H1 (cell line): ENCODE measurements around the gene CARM1. TPM values are rescaled to one million over a fixed set of nuclear protein-coding genes. Genes with fewer than 3 reads are reported as not detected.

Experiments
- CTCF ChIA-PET: fragments of 300-600 bp; sonication (Branson Sonifier 250); formaldehyde crosslinking; loops from one replicate; lab custom pipeline; 2021; ENCODE audit not compliant: partially characterized antibody; lab: Charles Lee
- POLR2A ChIA-PET: fragments of 300-600 bp; sonication (Branson Sonifier 250); formaldehyde crosslinking; loops from one replicate; lab custom pipeline; 2021; ENCODE audit warnings: inconsistent platforms; ENCODE audit not compliant: partially characterized antibody; lab: Charles Lee
- DNase-seq, 2 experiments: peaks; one replicate each; pipeline versions ENCODE4 v3.0.0 to v3.0.0-alpha.2; 2010 to 2022; ENCODE audit warnings: low spot score in 2 of 2, low read depth in 1 of 2, mixed read lengths in 1 of 2
- FAIRE-seq: peaks from 2 replicates; lab custom pipeline; 2011; peaks lifted over from hg19 to GRCh38; lab: Jason Lieb, UNC
- H2AFZ ChIP-seq: 2 replicates; pipeline ENCODE4 v1.8.1; 2012; ENCODE audit warnings: low read length, inconsistent platforms
- H2AK5ac ChIP-seq: 2 replicates; pipeline ENCODE4 v1.6.1; 2013; ENCODE audit warnings: low read depth, low read length
- H2BK120ac ChIP-seq: replicated peaks from 2 replicates; pipeline ENCODE3; 2013; ENCODE audit warnings: low read depth, low read length, inconsistent platforms
- H2BK12ac ChIP-seq: 2 replicates; pipeline ENCODE4 v1.6.1; 2013; ENCODE audit warnings: low read depth, low read length
- H2BK15ac ChIP-seq: 2 replicates; pipeline ENCODE4 v1.6.1; 2013; ENCODE audit warnings: low read length
- H2BK20ac ChIP-seq: 2 replicates; pipeline ENCODE4 v1.6.1; 2013; ENCODE audit warnings: low read length
- H2BK5ac ChIP-seq: 2 replicates; pipeline ENCODE4 v1.6.1; 2013; ENCODE audit warnings: low read depth, low read length
- H3K14ac ChIP-seq: 2 replicates; pipeline ENCODE4 v1.6.1; 2013; ENCODE audit warnings: inconsistent platforms; ENCODE audit not compliant: insufficient read length
- H3K18ac ChIP-seq: 2 replicates; pipeline ENCODE4 v1.6.1; 2013; ENCODE audit warnings: low read length; ENCODE audit errors: extremely low read depth
- H3K23ac ChIP-seq: 2 replicates; pipeline ENCODE4 v1.6.1; 2013; ENCODE audit warnings: inconsistent platforms; ENCODE audit not compliant: insufficient read length
- H3K23me2 ChIP-seq: 2 replicates; pipeline ENCODE4 v1.6.1; 2013; ENCODE audit warnings: low read depth, low read length
- H3K27ac ChIP-seq: 2 replicates; pipeline ENCODE4 v1.6.1; 2011; ENCODE audit warnings: low read depth, low read length, inconsistent platforms
- H3K27me3 ChIP-seq, 4 experiments: replicated peaks in 1 of 4; 1 replicate in 1 of 4; 2 replicates in 3 of 4; pipeline versions ENCODE4 v1.6.1 to v1.8.1; 2011 to 2013; ENCODE audit warnings: low read length in 3 of 4, mild to moderate bottlenecking in 3 of 4, inconsistent platforms in 2 of 4, mixed read lengths in 2 of 4, moderate library complexity in 1 of 4; ENCODE audit not compliant: control insufficient read depth in 3 of 4, insufficient read depth in 3 of 4; ENCODE audit errors: extremely low read depth in 1 of 4
- H3K36me3 ChIP-seq, 4 experiments: 2 replicates each; pipeline versions ENCODE4 v1.6.1 to v1.8.1; 2011 to 2013; ENCODE audit warnings: mild to moderate bottlenecking in 4 of 4, low read length in 3 of 4, moderate library complexity in 2 of 4, control low read depth in 1 of 4, inconsistent platforms in 1 of 4; ENCODE audit not compliant: insufficient read depth in 4 of 4, control insufficient read depth in 2 of 4
- H3K4ac ChIP-seq: replicated peaks from 2 replicates; pipeline ENCODE3; 2013; ENCODE audit warnings: low read length, low read depth, mixed read lengths, inconsistent platforms; ENCODE audit not compliant: insufficient read length
- H3K4me1 ChIP-seq, 4 experiments: replicated peaks in 1 of 4; 1 replicate in 1 of 4; 2 replicates in 3 of 4; pipeline versions ENCODE4 v1.6.1 to v1.8.1; 2011 to 2013; ENCODE audit warnings: low read length in 3 of 4, inconsistent platforms in 2 of 4, mixed read lengths in 1 of 4; ENCODE audit not compliant: insufficient read depth in 4 of 4, control insufficient read depth in 3 of 4
- H3K4me2 ChIP-seq, 2 experiments: 2 replicates each; pipeline versions ENCODE4 v1.6.1 to v1.8.1; 2011 to 2013; ENCODE audit warnings: low read depth in 2 of 2, low read length in 2 of 2, control low read depth in 1 of 2, inconsistent platforms in 1 of 2, mild to moderate bottlenecking in 1 of 2; ENCODE audit not compliant: insufficient read depth in 1 of 2
- H3K4me3 ChIP-seq, 4 experiments: fragments of 200-600, 300-600 bp in 1 of 4; sonication (generic), shearing (Covaris generic), sonication (Bioruptor Twin) in 1 of 4; 2 replicates each; pipeline versions ENCODE4 v1.5.1 to v1.8.1; 2011 to 2016; ENCODE audit warnings: low read length in 4 of 4, low read depth in 3 of 4, control low read depth in 2 of 4, inconsistent platforms in 2 of 4, mild to moderate bottlenecking in 2 of 4, mixed read lengths in 1 of 4, moderate library complexity in 1 of 4; ENCODE audit not compliant: insufficient read depth in 2 of 4; ENCODE audit errors: extremely low read depth in 1 of 4
- H3K56ac ChIP-seq: replicated peaks from 2 replicates; pipeline ENCODE3; 2013; ENCODE audit warnings: low read depth, mild to moderate bottlenecking, mixed read lengths, low read length, inconsistent platforms; ENCODE audit not compliant: insufficient read length
- H3K79me1 ChIP-seq: 2 replicates; pipeline ENCODE4 v1.6.1; 2013; ENCODE audit warnings: low read depth, low read length, control low read depth
- H3K79me2 ChIP-seq, 2 experiments: 2 replicates each; pipeline versions ENCODE4 v1.6.1 to v1.8.1; 2012 to 2013; ENCODE audit warnings: low read length in 2 of 2, mild to moderate bottlenecking in 2 of 2, inconsistent platforms in 1 of 2; ENCODE audit not compliant: insufficient read depth in 2 of 2, control insufficient read depth in 1 of 2
- H3K9ac ChIP-seq, 4 experiments: replicated peaks in 1 of 4; 1 replicate in 1 of 4; 2 replicates in 3 of 4; pipeline versions ENCODE4 v1.6.1 to v1.8.1; 2011 to 2013; ENCODE audit warnings: low read depth in 3 of 4, low read length in 3 of 4, control low read depth in 2 of 4, mild to moderate bottlenecking in 2 of 4, moderate library complexity in 2 of 4, inconsistent platforms in 1 of 4; ENCODE audit errors: extremely low read depth in 1 of 4
- H3K9me3 ChIP-seq, 2 experiments: 2 replicates each; pipeline versions ENCODE4 v1.6.1 to v1.8.1; 2012 to 2013; ENCODE audit warnings: mild to moderate bottlenecking in 2 of 2, moderate library complexity in 2 of 2, control low read depth in 1 of 2, inconsistent platforms in 1 of 2, low read depth in 1 of 2, low read length in 1 of 2, mixed read lengths in 1 of 2; ENCODE audit not compliant: insufficient read depth in 2 of 2
- H4K20me1 ChIP-seq, 2 experiments: replicated peaks in 1 of 2; 2 replicates each; pipeline versions ENCODE3 to v1.8.1; 2011 to 2013; ENCODE audit warnings: inconsistent platforms in 2 of 2, low read length in 2 of 2, mild to moderate bottlenecking in 1 of 2; ENCODE audit not compliant: insufficient read depth in 2 of 2, control insufficient read depth in 1 of 2
- H4K5ac ChIP-seq: 2 replicates; pipeline ENCODE4 v1.6.1; 2013; ENCODE audit warnings: low read length, low read depth, mixed read lengths, inconsistent platforms; ENCODE audit not compliant: insufficient read length
- H4K8ac ChIP-seq: 2 replicates; pipeline ENCODE4 v1.8.0; 2013; ENCODE audit warnings: mild to moderate bottlenecking, moderate library complexity, low read length, inconsistent platforms; ENCODE audit not compliant: insufficient read depth; ENCODE audit errors: extremely low read depth
- H4K91ac ChIP-seq: replicated peaks from 2 replicates; pipeline ENCODE3; 2013; ENCODE audit warnings: low read length, mixed read lengths, inconsistent platforms; ENCODE audit not compliant: insufficient read length
- CHD2 ChIP-seq: IDR thresholded peaks from 2 replicates; pipeline ENCODE4 v1.6.1; 2012; ENCODE audit warnings: low read length, improper control_type of control experiment
- FOSL1 ChIP-seq: IDR thresholded peaks from 2 replicates; pipeline ENCODE4 v1.6.1; 2011; ENCODE audit warnings: mild to moderate bottlenecking, low read depth, low read length, moderate library complexity; ENCODE audit not compliant: insufficient read depth
- SIN3A ChIP-seq, 2 experiments: IDR thresholded peaks in 1 of 2; conservative IDR thresholded peaks in 1 of 2; 2 replicates each; pipeline ENCODE4 v1.6.1; 2011 to 2012; ENCODE audit warnings: low read length in 2 of 2, improper control_type of control experiment in 1 of 2, low read depth in 1 of 2, mild to moderate bottlenecking in 1 of 2
- SIRT6 ChIP-seq: IDR thresholded peaks from one replicate; pipeline ENCODE4 v1.7.1; 2012; ENCODE audit warnings: low read length, inconsistent platforms
- TCF12 ChIP-seq: IDR thresholded peaks from 2 replicates; pipeline ENCODE4 v1.6.1; 2011; ENCODE audit warnings: low read depth, mild to moderate bottlenecking, low read length
- WGBS, 2 experiments: shearing (Covaris generic) in 1 of 2; methylation state at CpG; one replicate each; pipeline versions ENCODE4 v1.1.6 to v1.1.7; 2013 to 2015; ENCODE audit warnings: low lambda C conversion rate in 2 of 2, mixed read lengths in 2 of 2, inconsistent platforms in 1 of 2, low coverage in 1 of 2, missing lambda C conversion rate in 1 of 2; ENCODE audit not compliant: insufficient replicate concordance in 2 of 2, insufficient coverage in 1 of 2, insufficient read length in 1 of 2; ENCODE audit errors: extremely low coverage in 1 of 2, missing lambda C conversion rate in 1 of 2; 5-methylcytosine and 5-hydroxymethylcytosine counted together
- polyA plus RNA-seq, 7 experiments: library from polyadenylated mRNA; depleted of rRNA in 3 of 7; stranded (reverse) in 5 of 7; unstranded in 2 of 7; fragments of >200 nt in 5 of 7; fragments of 200-250 nt in 2 of 7; gene quantifications; 1 replicate in 5 of 7; 2 replicates in 1 of 7; 4 replicates in 1 of 7; pipeline versions ENCODE4 v1.2.1 to v1.2.3, GENCODE V29; 2011 to 2013; ENCODE audit warnings: missing spikeins in 2 of 7, mixed read lengths in 2 of 7
- total RNA-seq: library from RNA; stranded (reverse); fragmentation: NEBNext Ultra II Directional; extraction: Animal tissue kit (Norgen Biotek cat#: 25700); gene quantifications from 2 replicates; pipeline ENCODE4 v1.2.1, GENCODE V29; 2021

Gene CARM1
- total and polyA plus RNA-seq, 2 of the 8 experiments (the other 6 are each of a cell fraction or from before 2014, with no cell fraction given), result 134 to 164 TPM

- 96% methylated on average over 7 of the region's 8 CpGs; no CpG with 5 or more reads in 1 of the 2 experiments for WGBS, 2 experiments
- Histone ChIP-seq H2BK5ac (no peak overlapping the region), H4K8ac (no peak overlapping the region), H3K9me3 (no peaks in the 10 kb centered on the region; a peak in 1 of 4 replicates), H3K4me1 (peaks cover 0 to 2% (median 0%) of the 10 kb centered on the region in 4 experiments; a peak in 1 of 7 replicates), H3K14ac (no peak overlapping the region), H4K91ac (no peak overlapping the region), H3K4me3 (no peak overlapping the region), H3K4me2 (no peak overlapping the region), H4K20me1 (peaks cover 20 to 30% of the 10 kb centered on the region in 2 experiments), H3K23me2 (no peaks in the 10 kb centered on the region), H2BK20ac (no peak overlapping the region), H3K27me3 (no peaks in the 10 kb centered on the region), H3K4ac (no peak overlapping the region)
- TF ChIP-seq FOSL1 (no peak), TCF12 (no peak), CHD2 (no peak), SIN3A (conservative IDR thresholded peaks at IDR 0.05 in 1 of 2, IDR thresholded peaks at IDR 0.05 in 1 of 2; ENCODE audit: low read depth in 1 of 2, low read length in 2 of 2) (no peak), SIRT6 (no peak)
- TF ChIP-seq, all 59 proteins: peak for 0
- H3K23ac ChIP-seq, result no peak overlapping the region
- no peak overlapping the region for H2BK15ac ChIP-seq
- POLR2A ChIA-PET, result interaction anchor here (1.0 to 3.8 kb wide), 3 partner anchors 10 to 14 kb away, joined by 3 to 22 read pairs (median 4); partner anchors contain the start of gene SMARCA4
- FAIRE-seq (no peak), DNase-seq (no peak)
- no peak overlapping the region for H2AK5ac ChIP-seq
- no peak overlapping the region for H3K9ac ChIP-seq
- no peak overlapping the region for H3K56ac ChIP-seq
- H3K18ac ChIP-seq, result no peak overlapping the region
- CTCF ChIA-PET, result interaction anchor here (1.3 to 2.7 kb wide), 2 partner anchors 29 to 65 kb away, joined by 4 to 13 read pairs; no protein-coding TSS in a partner anchor
- H3K79me2 ChIP-seq, result peaks cover 41 to 92% of the 10 kb centered on the region in 2 experiments
- no peak overlapping the region for H2BK120ac ChIP-seq
- H3K79me1 ChIP-seq, result peaks cover 9% of the 10 kb centered on the region
- H3K27ac ChIP-seq, result no peak overlapping the region
- H2BK12ac ChIP-seq, result no peak overlapping the region
- H3K36me3 ChIP-seq, result no peaks in the 10 kb centered on the region
- H4K5ac ChIP-seq, result no peak overlapping the region
- H2AFZ ChIP-seq, result no peak overlapping the region
These were observed 99.9 kb downstream of the CARM1 start for GRCh38 chr19:10971107-10971726.
